Measurements from ENCODE around the gene UBE2G2.

- TF ChIP-seq, protein P1, sequence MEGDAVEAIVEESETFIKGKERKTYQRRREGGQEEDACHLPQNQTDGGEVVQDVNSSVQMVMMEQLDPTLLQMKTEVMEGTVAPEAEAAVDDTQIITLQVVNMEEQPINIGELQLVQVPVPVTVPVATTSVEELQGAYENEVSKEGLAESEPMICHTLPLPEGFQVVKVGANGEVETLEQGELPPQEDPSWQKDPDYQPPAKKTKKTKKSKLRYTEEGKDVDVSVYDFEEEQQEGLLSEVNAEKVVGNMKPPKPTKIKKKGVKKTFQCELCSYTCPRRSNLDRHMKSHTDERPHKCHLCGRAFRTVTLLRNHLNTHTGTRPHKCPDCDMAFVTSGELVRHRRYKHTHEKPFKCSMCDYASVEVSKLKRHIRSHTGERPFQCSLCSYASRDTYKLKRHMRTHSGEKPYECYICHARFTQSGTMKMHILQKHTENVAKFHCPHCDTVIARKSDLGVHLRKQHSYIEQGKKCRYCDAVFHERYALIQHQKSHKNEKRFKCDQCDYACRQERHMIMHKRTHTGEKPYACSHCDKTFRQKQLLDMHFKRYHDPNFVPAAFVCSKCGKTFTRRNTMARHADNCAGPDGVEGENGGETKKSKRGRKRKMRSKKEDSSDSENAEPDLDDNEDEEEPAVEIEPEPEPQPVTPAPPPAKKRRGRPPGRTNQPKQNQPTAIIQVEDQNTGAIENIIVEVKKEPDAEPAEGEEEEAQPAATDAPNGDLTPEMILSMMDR (IDR thresholded peaks at IDR 0.05), result no peak
- TF ChIP-seq POLR2AphosphoS5 (IDR thresholded peaks at IDR 0.05) (no peak), EP300 (IDR thresholded peaks at IDR 0.05) (no peak)
Measured at GRCh38 chr21:44724196-44724595, 77.4 kb downstream of the UBE2G2 start.
